Measurements from ENCODE around the gene LRRK2. TPM values are rescaled to one million over a fixed set of nuclear protein-coding genes. Genes with fewer than 3 reads are reported as not detected.

The LRRK2 gene
- total RNA-seq, 1 experiment from 2014 or later, result 3.1 TPM

- intact Hi-C loops (cut with micrococcal nuclease; ENCODE audit: unreplicated experiment), result no loop called here
- no peak for DNase-seq (ENCODE audit: low spot score)
- POLR2A ChIA-PET (ENCODE audit: low non-redundant PET), result no interaction called here
Observed at GRCh38 chr12:40216516-40217288, 8.1 kb upstream of the LRRK2 start.

GRCh38 chr12:40219760-40220159 is 5.0 kb upstream of the LRRK2 start:
- H3K4me1 ChIP-seq (ENCODE audit: insufficient read depth, low read length, poor library complexity, severe bottlenecking), result no peaks in the 10 kb centered on the region
- intact Hi-C loops (cut with micrococcal nuclease; ENCODE audit: unreplicated experiment), result no loop called here
- TF ChIP-seq CTCF (conservative IDR thresholded peaks at IDR 0.05; ENCODE audit: low read depth, low read length) (no peak), EZH2 (IDR thresholded peaks at IDR 0.05; ENCODE audit: borderline replicate concordance, low read depth, low read length, poor library complexity, severe bottlenecking) (no peak)
- BruUV-seq (replicated peaks), result no TSS peak
- ChIA-PET POLR2A (ENCODE audit: low non-redundant PET) (no interaction called here), CTCF (no interaction called here)
- no peak overlapping the region for H3K27ac ChIP-seq (ENCODE audit: low read depth, low read length, poor library complexity, severe bottlenecking)
- DNase-seq (ENCODE audit: low spot score), result no peak
- no peaks in the 10 kb centered on the region for H3K27me3 ChIP-seq (replicated peaks; ENCODE audit: insufficient read depth, low read depth, low read length, poor library complexity)
- H3K36me3 ChIP-seq (ENCODE audit: insufficient read depth, low read length, poor library complexity, severe bottlenecking), result no peaks in the 10 kb centered on the region
- H3K4me3 ChIP-seq (ENCODE audit: low read depth, low read length, poor library complexity, severe bottlenecking), result no peak overlapping the region
- H3K9me3 ChIP-seq (ENCODE audit: low read depth, low read length, poor library complexity, severe bottlenecking), result no peaks in the 10 kb centered on the region

More at GRCh38 chr12:40216516-40217288, 8.1 kb upstream of the LRRK2 start:
- Histone ChIP-seq H3K9me3 (ENCODE audit: low read depth, low read length, poor library complexity, severe bottlenecking) (no peaks in the 10 kb centered on the region), H3K4me3 (ENCODE audit: low read depth, low read length, poor library complexity, severe bottlenecking) (no peak overlapping the region), H3K27ac (ENCODE audit: low read depth, low read length, poor library complexity, severe bottlenecking) (no peak overlapping the region), H3K36me3 (ENCODE audit: insufficient read depth, low read length, poor library complexity, severe bottlenecking) (no peaks in the 10 kb centered on the region), H3K4me1 (ENCODE audit: insufficient read depth, low read length, poor library complexity, severe bottlenecking) (no peaks in the 10 kb centered on the region), H3K27me3 (replicated peaks; ENCODE audit: insufficient read depth, low read depth, low read length, poor library complexity) (no peaks in the 10 kb centered on the region)
- CTCF ChIA-PET, result no interaction called here
- TF ChIP-seq EZH2 (IDR thresholded peaks at IDR 0.05; ENCODE audit: borderline replicate concordance, low read depth, low read length, poor library complexity, severe bottlenecking) (no peak), CTCF (conservative IDR thresholded peaks at IDR 0.05; ENCODE audit: low read depth, low read length) (no peak)
- BruUV-seq (replicated peaks), result no TSS peak

- ChIA-PET POLR2A (ENCODE audit: low non-redundant PET) (no interaction called here), CTCF (no interaction called here)
- TF ChIP-seq EZH2 (IDR thresholded peaks at IDR 0.05; ENCODE audit: borderline replicate concordance, low read depth, low read length, poor library complexity, severe bottlenecking) (no peak), CTCF (conservative IDR thresholded peaks at IDR 0.05; ENCODE audit: low read depth, low read length) (no peak)
- intact Hi-C loops (cut with micrococcal nuclease; ENCODE audit: unreplicated experiment), result no loop called here
- Histone ChIP-seq H3K4me3 (ENCODE audit: low read depth, low read length, poor library complexity, severe bottlenecking) (no peak overlapping the region), H3K9me3 (ENCODE audit: low read depth, low read length, poor library complexity, severe bottlenecking) (no peaks in the 10 kb centered on the region), H3K27me3 (replicated peaks; ENCODE audit: insufficient read depth, low read depth, low read length, poor library complexity) (no peaks in the 10 kb centered on the region), H3K36me3 (ENCODE audit: insufficient read depth, low read length, poor library complexity, severe bottlenecking) (no peaks in the 10 kb centered on the region), H3K4me1 (ENCODE audit: insufficient read depth, low read length, poor library complexity, severe bottlenecking) (no peaks in the 10 kb centered on the region), H3K27ac (ENCODE audit: low read depth, low read length, poor library complexity, severe bottlenecking) (no peak overlapping the region)
- no TSS peak for BruUV-seq (replicated peaks)
- DNase-seq (ENCODE audit: low spot score), result no peak
Observed at GRCh38 chr12:40222247-40222646, 2.5 kb upstream of the LRRK2 start.

Measured in A673 (cell line).